HepG2 (cell line): ENCODE results near the gene PRCP. TPM values are rescaled to one million over a fixed set of nuclear protein-coding genes. Genes with fewer than 3 reads are reported as not detected.

Experiments used
- ATRX ChIP-seq: sonication (generic); formaldehyde crosslinking; IDR thresholded peaks from 2 replicates; pipeline ENCODE4 v1.4.0; 2020; ENCODE audit warnings: missing genetic modification reagents, borderline replicate concordance
- BCL3 ChIP-seq: sonication (generic); formaldehyde crosslinking; IDR thresholded peaks from 2 replicates; pipeline ENCODE4 v1.5.1; 2020; ENCODE audit warnings: mild to moderate bottlenecking, missing genetic modification reagents, moderate library complexity
- CHD2 ChIP-seq: IDR thresholded peaks from 2 replicates; pipeline ENCODE4 v1.6.1; 2011; ENCODE audit warnings: low read depth, low read length, improper control_type of control experiment
- DPF2 ChIP-seq: sonication (generic); formaldehyde crosslinking; IDR thresholded peaks from 2 replicates; pipeline ENCODE4 v1.4.0; 2020; ENCODE audit warnings: mild to moderate bottlenecking, low read depth, missing genetic modification reagents, borderline replicate concordance
- FOXJ3 ChIP-seq: sonication (generic); formaldehyde crosslinking; IDR thresholded peaks from 2 replicates; pipeline ENCODE4 v1.4.0; 2020; ENCODE audit warnings: missing genetic modification reagents, mild to moderate bottlenecking, borderline replicate concordance
- FOXK2 ChIP-seq: fragments of 450-650 bp; IDR thresholded peaks from 2 replicates; pipeline ENCODE4 v1.6.1; 2016
- HIVEP1 ChIP-seq: sonication (generic); formaldehyde crosslinking; IDR thresholded peaks from 2 replicates; pipeline ENCODE4 v1.4.0; 2020; ENCODE audit warnings: mild to moderate bottlenecking, missing genetic modification reagents
- HMG20B ChIP-seq: conservative IDR thresholded peaks from 2 replicates; pipeline ENCODE4 v1.6.1; 2016; ENCODE audit warnings: missing genetic modification reagents, missing compliant biosample characterization
- HMGA1 ChIP-seq: sonication (generic); formaldehyde crosslinking; conservative IDR thresholded peaks from 2 replicates; pipeline ENCODE4 v1.4.0; 2020; ENCODE audit warnings: missing genetic modification reagents
- LCORL ChIP-seq, 2 experiments: fragments of 450-650 bp in 1 of 2; sonication (generic) in 1 of 2; formaldehyde crosslinking in 1 of 2; IDR thresholded peaks; 2 replicates each; pipeline versions ENCODE4 v1.5.0 to v1.6.1; 2017 to 2020; ENCODE audit warnings: antibody characterized with exemption in 1 of 2, missing genetic modification reagents in 1 of 2
- MTF2 ChIP-seq: sonication (generic); formaldehyde crosslinking; IDR thresholded peaks from 2 replicates; pipeline ENCODE4 v1.5.0; 2020; ENCODE audit warnings: missing genetic modification reagents, borderline replicate concordance
- RBFOX2 ChIP-seq: fragments of 200-400 bp; formaldehyde crosslinking; IDR thresholded peaks from 2 replicates; pipeline ENCODE4 v1.6.1; 2017; ENCODE audit warnings: low read depth, mild to moderate bottlenecking, low read length
- RXRA ChIP-seq: sonication (generic); formaldehyde crosslinking; IDR thresholded peaks from 2 replicates; pipeline ENCODE4 v1.5.1; 2020; ENCODE audit warnings: missing genetic modification reagents
- TAF1 ChIP-seq: sonication (generic); formaldehyde crosslinking; IDR thresholded peaks from 2 replicates; pipeline ENCODE4 v1.4.0; 2020; ENCODE audit warnings: missing genetic modification reagents
- ZBED4 ChIP-seq: sonication (generic); formaldehyde crosslinking; IDR thresholded peaks from 2 replicates; pipeline ENCODE4 v1.4.0; 2020; ENCODE audit warnings: missing genetic modification reagents, borderline replicate concordance
- ZBTB42 ChIP-seq: sonication (generic); formaldehyde crosslinking; IDR thresholded peaks from 2 replicates; pipeline ENCODE4 v1.5.0; 2020; ENCODE audit warnings: mild to moderate bottlenecking, missing genetic modification reagents
- ZBTB49 ChIP-seq: sonication (generic); formaldehyde crosslinking; IDR thresholded peaks from 2 replicates; pipeline ENCODE4 v1.4.0; 2020; ENCODE audit warnings: missing genetic modification reagents, borderline replicate concordance
- ZNF17 ChIP-seq: sonication (generic); formaldehyde crosslinking; IDR thresholded peaks from 2 replicates; pipeline ENCODE4 v1.5.0; 2020; ENCODE audit warnings: mild to moderate bottlenecking, missing genetic modification reagents
- ZNF235 ChIP-seq: sonication (generic); formaldehyde crosslinking; IDR thresholded peaks from 2 replicates; pipeline ENCODE4 v1.8.1; 2023; ENCODE audit warnings: mild to moderate bottlenecking, missing genetic modification reagents, borderline replicate concordance
- ZNF282 ChIP-seq: fragments of 450-650 bp; IDR thresholded peaks from 2 replicates; pipeline ENCODE4 v1.6.1; 2018; ENCODE audit not compliant: partially characterized antibody
- ZNF800 ChIP-seq: sonication (generic); formaldehyde crosslinking; IDR thresholded peaks from 2 replicates; pipeline ENCODE4 v1.4.0; 2020; ENCODE audit warnings: missing genetic modification reagents
- ZNF878 ChIP-seq: sonication (generic); formaldehyde crosslinking; IDR thresholded peaks from 2 replicates; pipeline ENCODE4 v1.8.1; 2023; ENCODE audit warnings: mild to moderate bottlenecking, missing genetic modification reagents, moderate library complexity
- ZZZ3 ChIP-seq: sonication (generic); formaldehyde crosslinking; IDR thresholded peaks from 2 replicates; pipeline ENCODE4 v1.4.0; 2020; ENCODE audit warnings: missing genetic modification reagents, mild to moderate bottlenecking, borderline replicate concordance
- polyA plus RNA-seq, 8 experiments: library from polyadenylated mRNA; depleted of rRNA in 3 of 8; stranded (reverse) in 7 of 8; unstranded in 1 of 8; fragments of >200 nt; fragmentation: Illumina TruSeq in 4 of 8; extraction: Trizol in 4 of 8; gene quantifications; 2 replicates each; pipeline versions ENCODE4 v1.2.1 to v1.2.3, GENCODE V29; 2011 to 2016; ENCODE audit warnings: low read depth in 4 of 8, missing spikeins in 1 of 8, mixed read lengths in 1 of 8; ENCODE audit not compliant: insufficient read depth in 1 of 8
- total RNA-seq, 5 experiments: library from RNA; depleted of rRNA; stranded (reverse); fragments of >200 nt; fragmentation: Illumina TruSeq; extraction: Trizol; gene quantifications; 2 replicates each; pipeline ENCODE4 v1.2.3, GENCODE V29; 2016; ENCODE audit warnings: low read depth in 1 of 5

The PRCP gene
- total and polyA plus RNA-seq, 2 of the 13 experiments (the other 11 are each of a cell fraction or from before 2014, with no cell fraction given) = 84.2 to 105 TPM

- TF ChIP-seq RXRA (CRISPR knock-in tag) (no peak), ATRX (CRISPR knock-in tag) (no peak), LCORL (IDR thresholded peaks at IDR 0.05) (no peak), LCORL (CRISPR knock-in tag; IDR thresholded peaks at IDR 0.05) (no peak), ZZZ3 (no peak), TAF1 (no peak), ZBED4 (CRISPR knock-in tag) (no peak), FOXK2 (no peak), ZBTB49 (CRISPR knock-in tag) (no peak), HMGA1 (CRISPR knock-in tag) (no peak), ZNF282 (no peak), CHD2 (no peak), ZNF800 (no peak), HIVEP1 (CRISPR knock-in tag) (no peak), HMG20B (CRISPR knock-in tag) (no peak), MTF2 (CRISPR knock-in tag) (0 out of 2 replicates have a peak, but pooled peaks have one; percentile 14), BCL3 (CRISPR knock-in tag) (no peak), FOXJ3 (CRISPR knock-in tag) (no peak), ZBTB42 (CRISPR knock-in tag) (no peak), ZNF878 (no peak), ZNF235 (CRISPR knock-in tag) (0 out of 2 replicates have a peak, but pooled peaks have one; percentile 80), ZNF17 (CRISPR knock-in tag) (no peak), RBFOX2 (no peak), DPF2 (no peak)
These were observed 313 bp downstream of the PRCP start (continued) for GRCh38 chr11:82899957-82900276.
